Occipital lobe (tissue), 2 donors: ENCODE results near the gene HDDC2. TPM values are rescaled to one million over a fixed set of nuclear protein-coding genes. Genes with fewer than 3 reads are reported as not detected.
"Not testable (repeated sequence)": the region's sequence is repeated elsewhere in the genome, so short reads cannot be mapped to it uniquely, and the experiment has no call there.

ENCODE experiments used
- DNase-seq: peaks from one replicate; lab custom pipeline; 2025; lab: John Stamatoyannopoulos, UW
- total RNA-seq: library from RNA; depleted of rRNA; stranded (reverse); fragments of >200 nt; gene quantifications from one replicate; pipeline ENCODE4 v1.2.3, GENCODE V29; 2014

HDDC2 gene
- total RNA-seq, 1 donor from 2014 or later, result 22.9 TPM

- DNase-seq, result no peak
Observed at GRCh38 chr6:125307150-125307838, 5.5 kb upstream of the HDDC2 start.

DNA sequence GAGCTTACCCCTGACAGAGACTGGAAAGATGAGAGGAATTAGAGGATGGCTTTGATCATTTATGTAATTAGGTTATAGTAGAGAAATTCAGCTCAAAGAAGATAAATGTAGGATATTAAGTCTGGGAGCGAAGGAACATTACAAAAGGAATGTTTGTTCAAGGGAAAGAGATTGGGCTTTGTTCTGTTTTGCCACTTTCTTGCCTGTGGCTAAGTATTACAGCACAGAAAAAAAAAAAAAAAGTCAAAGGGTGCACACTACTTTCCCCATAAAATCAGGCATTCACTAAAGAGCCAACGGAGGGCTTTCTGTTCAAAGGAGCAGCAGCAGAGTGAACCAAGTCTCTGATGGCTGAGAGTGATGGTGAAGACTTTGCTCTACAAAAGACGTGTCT lies 5.0 kb upstream of the HDDC2 start:
- no peak for DNase-seq

DNA sequence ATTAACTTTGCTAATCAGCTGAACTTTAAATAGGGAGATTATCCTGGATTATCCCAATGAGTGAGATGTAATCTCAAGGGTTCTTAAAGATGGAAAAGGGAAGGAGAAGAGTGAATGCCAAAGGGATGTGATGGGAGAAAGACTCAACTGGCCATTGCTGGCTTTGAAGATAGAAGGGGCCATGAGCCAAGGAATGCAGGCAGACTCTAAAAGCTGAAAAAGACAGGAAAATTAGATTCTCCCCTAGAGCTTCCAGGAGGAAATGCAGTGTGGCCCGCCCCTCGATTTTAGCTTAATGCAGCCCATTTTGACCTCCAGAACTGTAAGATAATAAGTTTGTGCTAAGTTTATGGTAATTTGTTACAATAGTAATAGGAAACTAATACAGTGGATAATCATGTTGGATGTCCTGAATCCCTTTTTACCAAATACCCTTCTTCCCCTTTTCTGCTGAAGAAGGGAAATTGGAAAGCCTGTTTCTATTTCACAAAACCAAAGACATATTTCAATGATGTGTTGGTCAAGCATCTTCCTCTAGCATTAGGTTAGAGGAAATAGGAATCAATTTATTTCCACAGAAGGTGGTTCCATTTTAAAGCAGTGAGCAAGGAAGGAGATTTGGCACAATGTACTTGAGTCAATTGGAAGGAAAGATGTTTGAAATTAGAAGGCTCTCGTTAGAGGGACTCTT lies 3.3 kb upstream of the HDDC2 start:
- no peak for DNase-seq

DNA sequence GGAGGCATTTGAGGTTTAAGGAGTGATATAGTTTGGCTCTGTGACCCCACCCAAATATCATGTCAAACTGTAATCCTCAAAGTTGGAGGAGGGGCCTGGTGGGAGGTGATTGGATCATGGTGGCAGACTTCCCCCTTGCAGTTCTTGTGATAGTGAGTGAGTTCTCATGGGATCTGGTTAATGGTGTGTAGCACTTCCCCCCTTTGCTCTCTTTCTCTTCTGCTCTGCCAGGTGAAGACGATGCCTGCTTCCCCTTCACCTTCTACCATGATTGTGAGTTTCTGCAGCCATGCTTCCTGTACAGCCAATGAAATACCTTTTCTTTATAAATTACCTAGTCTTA lies 1.7 kb upstream of the HDDC2 start:
- no peak for DNase-seq

DNA sequence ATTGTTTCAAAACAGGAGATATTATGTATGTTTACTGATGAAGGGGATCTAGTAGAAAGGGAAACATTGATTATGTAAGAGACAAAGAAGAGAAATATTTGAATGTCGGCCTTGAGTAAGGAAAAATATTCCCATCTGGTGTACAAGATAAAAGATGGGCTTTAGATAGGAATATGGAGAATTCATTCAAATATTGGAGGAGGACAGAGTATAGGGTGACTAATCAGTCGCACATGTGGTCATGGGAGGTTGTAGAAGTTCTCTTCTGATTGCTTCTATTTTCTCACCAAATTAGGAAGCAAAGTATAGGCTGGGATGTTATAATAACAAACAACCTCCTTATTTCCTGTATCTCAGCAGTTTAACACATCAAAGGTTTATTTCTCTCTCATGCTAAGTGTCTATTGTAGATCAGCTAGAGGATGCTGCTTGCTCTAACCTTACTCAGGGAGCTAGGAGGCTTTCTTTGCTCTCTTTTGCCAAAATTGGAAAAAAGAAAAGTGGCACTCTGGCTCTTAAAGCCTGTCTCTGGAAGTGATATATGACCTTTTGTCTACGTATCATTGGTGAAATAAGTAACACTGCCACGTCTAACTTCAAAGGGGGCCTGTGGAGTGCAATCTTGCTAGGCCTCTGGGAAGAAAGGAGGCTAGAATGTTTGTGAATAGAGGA lies 1.2 kb upstream of the HDDC2 start:
- DNase-seq, result no peak

DNA sequence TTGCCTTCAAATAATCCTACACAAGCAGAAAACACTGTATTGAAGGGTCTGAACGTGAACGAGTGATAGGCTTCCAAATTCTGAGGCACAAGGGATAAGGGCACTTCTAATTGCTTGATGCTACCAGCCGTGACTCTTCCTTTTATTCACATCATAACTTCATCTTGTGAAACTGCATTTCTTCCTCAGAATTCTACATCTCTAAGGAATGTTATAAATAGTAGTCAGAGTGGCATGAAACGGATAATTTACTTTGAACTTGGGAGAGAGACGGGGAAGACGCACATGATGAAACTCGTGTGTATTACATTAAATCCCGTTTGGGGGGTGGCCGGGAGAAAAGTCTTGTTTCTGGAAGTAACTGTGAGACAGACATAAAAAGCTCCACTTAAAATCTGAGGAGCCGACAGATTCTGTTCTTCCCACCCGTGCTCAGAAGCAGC lies 754 bp downstream of the HDDC2 start:
- DNase-seq, result no peak

- no peak for DNase-seq
Observed at GRCh38 chr6:125299257-125299656, 2.5 kb downstream of the HDDC2 start.

DNA sequence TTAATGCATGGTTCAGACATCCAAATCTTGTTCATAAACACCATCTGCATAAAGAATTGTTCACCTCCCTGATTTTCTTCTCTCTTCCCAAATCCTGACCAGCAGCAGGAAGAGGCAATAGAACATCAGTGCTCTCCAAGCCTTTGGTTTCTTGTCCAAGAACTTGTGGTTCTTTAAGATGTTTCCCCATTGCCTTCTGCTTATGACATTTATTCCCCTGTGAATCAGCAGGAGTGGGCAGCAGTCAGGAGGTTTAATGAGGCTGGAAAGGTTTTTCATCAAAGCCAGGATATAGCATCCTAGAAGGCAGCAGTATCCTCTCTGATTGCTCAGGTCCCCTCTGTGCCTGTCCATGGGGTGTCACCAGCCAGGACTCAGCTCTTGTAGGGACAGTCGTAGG lies 5.3 kb downstream of the HDDC2 start:
- no peak for DNase-seq

- DNase-seq, result no peak
Observed at GRCh38 chr6:125294925-125295324, 6.8 kb downstream of the HDDC2 start.

GRCh38 chr6:125294036-125294435 lies 7.7 kb downstream of the HDDC2 start:
- DNase-seq, result no peak

- DNase-seq, result no peak
Observed at GRCh38 chr6:125293587-125293986, 8.2 kb downstream of the HDDC2 start.

DNA sequence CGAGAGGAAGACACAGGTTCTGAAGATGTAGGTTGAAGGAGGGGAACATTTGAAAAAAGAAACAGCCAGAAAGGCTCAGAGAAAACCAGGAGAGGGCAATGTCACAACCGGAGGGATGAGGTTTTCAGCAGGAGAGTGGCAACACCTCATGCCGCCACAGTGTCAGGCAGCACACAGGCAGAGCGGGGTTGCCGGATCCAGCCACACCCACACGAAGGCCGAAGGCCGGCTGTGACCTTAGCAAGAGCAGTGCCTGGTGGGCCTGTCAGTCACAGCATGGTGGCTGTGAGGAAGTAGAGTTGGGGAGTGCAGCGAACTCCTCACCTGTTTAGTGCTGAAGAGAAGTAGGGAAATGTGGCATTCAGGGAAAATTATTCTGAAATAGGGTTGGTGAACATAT lies 14.0 kb downstream of the HDDC2 start:
- DNase-seq, result no peak

DNA sequence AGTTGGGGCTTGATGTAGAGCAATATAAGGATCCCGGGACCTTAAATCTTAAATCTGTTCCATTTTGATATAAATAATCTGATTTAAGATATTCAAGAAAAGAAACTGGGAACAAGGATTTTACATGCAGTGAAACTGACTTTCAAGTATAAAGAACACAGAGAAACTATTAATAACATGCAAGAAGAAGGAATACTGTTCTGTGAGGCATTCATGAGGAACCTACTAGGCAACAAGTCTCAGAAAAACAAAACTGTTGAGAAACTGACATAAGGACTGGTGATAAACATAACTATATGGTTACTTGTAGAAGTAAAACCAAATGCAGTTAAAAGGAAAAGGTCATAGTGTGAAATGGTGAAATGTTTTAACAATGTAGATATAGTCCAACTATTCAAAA lies 15.8 kb downstream of the HDDC2 start:
- DNase-seq, result no peak

DNA sequence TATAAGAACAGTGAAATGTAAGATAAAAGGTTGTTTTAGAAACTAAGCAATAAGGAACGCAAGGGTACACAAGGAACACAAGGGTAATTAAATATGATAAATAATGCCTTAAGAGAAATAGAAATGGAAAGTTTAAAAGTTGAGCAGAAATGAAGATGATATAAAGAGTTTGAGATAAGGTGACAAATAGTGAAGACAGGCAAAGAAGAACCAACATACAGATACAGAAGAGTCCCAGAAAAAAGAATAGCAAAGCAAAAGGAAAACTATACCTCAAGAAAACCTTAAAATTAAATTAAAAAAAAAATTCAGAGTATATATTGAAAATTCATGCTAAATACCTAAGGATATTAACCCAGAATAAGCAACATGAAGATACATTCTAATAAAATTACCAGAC lies 16.4 kb downstream of the HDDC2 start:
- DNase-seq, result no peak

- not testable (repeated sequence) for DNase-seq
Observed at GRCh38 chr6:125282470-125282869, 19.3 kb downstream of the HDDC2 start.

GRCh38 chr6:125280370-125281035 lies 21.3 kb downstream of the HDDC2 start:
- DNase-seq, result not testable (repeated sequence)

- DNase-seq, result no peak
Observed at GRCh38 chr6:125279961-125280360, 21.8 kb downstream of the HDDC2 start.

GRCh38 chr6:125277838-125278237 lies 23.9 kb downstream of the HDDC2 start:
- no peak for DNase-seq

- DNase-seq, result no peak
Observed at GRCh38 chr6:125275779-125276178, 26.0 kb downstream of the HDDC2 start.

- DNase-seq, result no peak
Observed at GRCh38 chr6:125274935-125275334, 26.8 kb downstream of the HDDC2 start.

GRCh38 chr6:125273965-125274364 lies 27.8 kb downstream of the HDDC2 start:
- no peak for DNase-seq

- DNase-seq, result no peak
Observed at GRCh38 chr6:125273251-125273650, 28.5 kb downstream of the HDDC2 start.
